Glutamatergic neuron (in vitro differentiated cells): Measurements from ENCODE around the gene KCNMB2. TPM values are rescaled to one million over a fixed set of nuclear protein-coding genes. Genes with fewer than 3 reads are reported as not detected.
A peak's percentile ranks its signal among the peaks of the same experiment; 100 is the strongest.

ENCODE experiments used
- DNase-seq: peaks from one replicate; pipeline ENCODE4 v3.0.0; 2022
- H3K27ac Mint-ChIP-seq: one replicate; pipeline ENCODE4 v1.8.0; 2020; ENCODE audit warnings: mild to moderate bottlenecking, mixed read lengths, inconsistent platforms; ENCODE audit not compliant: unreplicated experiment
- H3K27me3 Mint-ChIP-seq: one replicate; pipeline ENCODE4 v1.8.0; 2020; ENCODE audit warnings: mild to moderate bottlenecking, moderate library complexity, mixed read lengths, inconsistent platforms; ENCODE audit not compliant: unreplicated experiment
- H3K36me3 Mint-ChIP-seq: one replicate; pipeline ENCODE4 v1.8.0; 2020; ENCODE audit warnings: mild to moderate bottlenecking, mixed read lengths, inconsistent platforms; ENCODE audit not compliant: unreplicated experiment
- H3K4me1 Mint-ChIP-seq: one replicate; pipeline ENCODE4 v1.8.0; 2020; ENCODE audit warnings: mild to moderate bottlenecking, low read depth, mixed read lengths, inconsistent platforms; ENCODE audit not compliant: unreplicated experiment
- H3K4me3 Mint-ChIP-seq: one replicate; pipeline ENCODE4 v1.8.0; 2020; ENCODE audit warnings: mild to moderate bottlenecking, mixed read lengths, inconsistent platforms; ENCODE audit not compliant: unreplicated experiment
- H3K9me3 Mint-ChIP-seq: one replicate; pipeline ENCODE4 v1.8.0; 2020; ENCODE audit warnings: mild to moderate bottlenecking, moderate library complexity, mixed read lengths, inconsistent platforms; ENCODE audit not compliant: unreplicated experiment
- total RNA-seq: library from RNA; stranded (reverse); fragmentation: NEBNext Ultra II Directional; extraction: Animal tissue kit (Norgen Biotek cat#: 25700); gene quantifications from one replicate; pipeline ENCODE4 v1.2.1, GENCODE V29; 2021; ENCODE audit not compliant: unreplicated experiment
- TF ChIP-seq, protein P1 (sequence below): fragments of 200-600 bp; sonication (generic); IDR thresholded peaks from one replicate; pipeline ENCODE4 v1.5.0; 2021; ENCODE audit not compliant: partially characterized antibody, unreplicated experiment

Gene KCNMB2
- total RNA-seq, 1 donor from 2014 or later: 0.47 TPM

DNA sequence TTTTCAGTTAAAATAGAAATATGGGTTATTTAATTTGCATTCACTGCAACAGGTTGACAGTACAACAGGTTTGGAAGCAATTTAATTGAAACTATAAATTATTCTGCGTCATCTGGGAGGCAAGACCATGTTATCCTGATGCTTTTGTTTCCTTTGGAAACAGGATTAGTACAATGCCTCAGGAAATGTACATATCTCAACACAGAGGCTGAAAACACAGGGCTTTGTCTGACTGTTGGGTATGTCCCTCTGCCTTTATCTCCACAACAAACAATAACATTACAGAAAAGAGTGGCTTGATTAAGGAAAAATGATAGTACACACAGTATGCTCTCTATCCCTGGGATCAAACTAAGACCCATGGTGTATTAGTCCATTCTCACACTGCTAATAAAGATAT is 95.7 kb downstream of the KCNMB2 start:
- no peaks in the 10 kb centered on the region for H3K9me3 Mint-ChIP-seq
- H3K36me3 Mint-ChIP-seq: peaks cover 7% of the 10 kb centered on the region
- H3K27ac Mint-ChIP-seq: no peak overlapping the region
- no peak for DNase-seq
- TF ChIP-seq, protein P1, sequence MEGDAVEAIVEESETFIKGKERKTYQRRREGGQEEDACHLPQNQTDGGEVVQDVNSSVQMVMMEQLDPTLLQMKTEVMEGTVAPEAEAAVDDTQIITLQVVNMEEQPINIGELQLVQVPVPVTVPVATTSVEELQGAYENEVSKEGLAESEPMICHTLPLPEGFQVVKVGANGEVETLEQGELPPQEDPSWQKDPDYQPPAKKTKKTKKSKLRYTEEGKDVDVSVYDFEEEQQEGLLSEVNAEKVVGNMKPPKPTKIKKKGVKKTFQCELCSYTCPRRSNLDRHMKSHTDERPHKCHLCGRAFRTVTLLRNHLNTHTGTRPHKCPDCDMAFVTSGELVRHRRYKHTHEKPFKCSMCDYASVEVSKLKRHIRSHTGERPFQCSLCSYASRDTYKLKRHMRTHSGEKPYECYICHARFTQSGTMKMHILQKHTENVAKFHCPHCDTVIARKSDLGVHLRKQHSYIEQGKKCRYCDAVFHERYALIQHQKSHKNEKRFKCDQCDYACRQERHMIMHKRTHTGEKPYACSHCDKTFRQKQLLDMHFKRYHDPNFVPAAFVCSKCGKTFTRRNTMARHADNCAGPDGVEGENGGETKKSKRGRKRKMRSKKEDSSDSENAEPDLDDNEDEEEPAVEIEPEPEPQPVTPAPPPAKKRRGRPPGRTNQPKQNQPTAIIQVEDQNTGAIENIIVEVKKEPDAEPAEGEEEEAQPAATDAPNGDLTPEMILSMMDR: no peak
- H3K4me1 Mint-ChIP-seq: no peaks in the 10 kb centered on the region
- no peak overlapping the region for H3K4me3 Mint-ChIP-seq
- H3K27me3 Mint-ChIP-seq: no peaks in the 10 kb centered on the region

DNA sequence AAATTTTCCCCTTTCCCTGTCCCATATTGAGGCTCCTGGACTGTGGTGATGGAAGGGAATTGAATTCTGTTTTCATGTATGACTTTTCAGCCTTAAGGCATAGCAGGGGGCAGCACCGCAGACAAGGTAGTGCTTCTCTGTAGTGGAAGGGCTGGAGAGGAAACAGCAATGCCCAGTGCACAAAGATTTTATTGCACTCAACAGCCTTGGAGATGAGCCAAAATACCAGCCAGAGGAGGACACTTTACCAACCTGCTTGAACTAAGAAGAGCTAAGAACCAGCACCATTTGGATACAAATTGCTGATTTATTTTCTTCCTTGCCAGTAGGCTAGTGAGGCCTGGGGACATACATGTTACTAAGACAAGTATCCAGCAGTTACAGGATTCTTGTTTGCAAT is 98.7 kb downstream of the KCNMB2 start:
- Mint-ChIP-seq H3K27ac (no peak overlapping the region), H3K9me3 (no peaks in the 10 kb centered on the region), H3K27me3 (no peaks in the 10 kb centered on the region), H3K4me1 (no peaks in the 10 kb centered on the region), H3K4me3 (no peak overlapping the region), H3K36me3 (peaks cover 7% of the 10 kb centered on the region)
- DNase-seq: no peak
- TF ChIP-seq, protein P1: no peak

DNA sequence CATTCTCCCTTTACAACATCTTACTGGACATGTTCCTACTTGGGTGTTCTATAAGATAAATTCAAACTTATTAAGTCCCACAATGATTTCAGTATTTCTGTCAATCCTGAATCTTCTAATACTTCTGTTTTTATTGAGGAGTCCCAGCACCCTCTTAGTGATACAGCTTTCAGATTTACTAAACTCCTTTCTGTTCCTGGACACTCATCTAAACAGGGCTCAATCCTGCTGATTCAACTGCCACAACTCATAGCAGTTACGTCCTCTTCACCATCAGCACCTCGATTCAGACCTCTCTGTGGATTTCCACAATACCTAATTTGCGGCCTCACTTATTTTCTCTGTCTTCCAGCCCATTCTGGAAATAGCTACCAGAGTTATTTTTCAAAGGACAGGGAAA is 101.6 kb downstream of the KCNMB2 start:
- no peak overlapping the region for H3K4me3 Mint-ChIP-seq
- H3K36me3 Mint-ChIP-seq: peaks cover 7% of the 10 kb centered on the region
- H3K9me3 Mint-ChIP-seq: no peaks in the 10 kb centered on the region
- H3K4me1 Mint-ChIP-seq: no peaks in the 10 kb centered on the region
- no peaks in the 10 kb centered on the region for H3K27me3 Mint-ChIP-seq
- no peak for DNase-seq
- TF ChIP-seq, protein P1: no peak
- H3K27ac Mint-ChIP-seq: no peak overlapping the region

DNA sequence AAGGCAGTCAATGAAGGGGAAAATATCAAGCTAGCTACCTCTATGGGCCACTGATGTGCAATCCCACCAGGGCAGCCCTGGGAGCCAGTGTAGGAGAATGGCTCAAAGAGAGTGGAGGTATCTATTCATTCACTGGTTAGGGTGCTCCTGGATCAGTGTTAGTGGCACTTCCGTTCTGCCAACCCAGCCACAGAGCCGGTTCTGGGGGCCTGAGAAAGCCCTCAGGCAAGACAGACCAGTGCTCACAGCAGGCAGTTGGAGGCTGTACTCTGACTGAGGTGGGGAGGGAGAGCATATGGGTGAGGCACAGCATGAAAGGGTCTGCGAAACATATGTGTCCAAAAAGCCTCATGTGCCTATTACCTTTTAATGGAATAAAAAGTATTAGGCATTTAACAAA is 109.3 kb downstream of the KCNMB2 start:
- peaks cover 15% of the 10 kb centered on the region for H3K4me1 Mint-ChIP-seq
- peaks cover 9% of the 10 kb centered on the region for H3K36me3 Mint-ChIP-seq
- H3K27me3 Mint-ChIP-seq: peaks cover 3% of the 10 kb centered on the region

DNA sequence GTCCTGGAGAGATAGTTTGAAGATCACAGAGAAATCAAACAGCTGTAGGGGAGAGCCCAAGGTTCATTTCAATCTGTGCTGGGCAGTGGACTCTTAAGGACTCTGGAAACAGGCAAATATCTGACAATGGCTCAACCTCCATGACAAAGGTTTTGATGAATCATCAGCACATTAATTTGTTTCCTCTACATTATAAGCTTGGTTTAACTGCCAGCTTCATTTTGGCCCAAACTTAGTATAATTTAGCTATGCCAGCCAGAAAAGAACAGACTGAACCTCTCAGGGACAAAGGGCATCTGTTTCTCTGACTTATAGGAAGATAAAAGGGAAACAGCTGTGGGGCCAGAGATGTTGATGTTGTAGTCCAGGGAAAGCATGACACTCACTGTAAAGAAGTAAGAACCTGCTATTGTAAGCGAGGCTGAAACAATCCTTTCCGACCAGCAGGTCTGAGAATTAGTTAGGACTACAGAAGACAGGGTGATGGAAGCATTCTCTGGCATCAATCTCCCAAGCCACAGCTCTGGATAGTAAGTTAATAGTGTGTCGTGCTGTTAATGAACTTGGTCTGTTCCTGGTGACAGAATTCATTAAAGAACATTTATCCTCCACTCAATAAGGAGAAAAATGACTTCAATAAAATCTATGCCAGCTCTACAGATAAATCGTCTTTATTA is 110.1 kb downstream of the KCNMB2 start:
- H3K9me3 Mint-ChIP-seq: peaks cover 4% of the 10 kb centered on the region
- peaks cover 15% of the 10 kb centered on the region for H3K4me1 Mint-ChIP-seq
- H3K36me3 Mint-ChIP-seq: peaks cover 15% of the 10 kb centered on the region
- DNase-seq: no peak
- peaks cover 3% of the 10 kb centered on the region for H3K27me3 Mint-ChIP-seq
- H3K4me3 Mint-ChIP-seq: peak overlapping the region; percentile 13
- H3K27ac Mint-ChIP-seq: peak overlapping the region; percentile 94
- TF ChIP-seq, protein P1: no peak

More for the DNA sequence above, 109.3 kb downstream of the KCNMB2 start:
- Mint-ChIP-seq H3K27ac (peak overlapping the region; percentile 94), H3K4me3 (no peak overlapping the region), H3K9me3 (peaks cover 2% of the 10 kb centered on the region)
- DNase-seq: peak; percentile 22
- TF ChIP-seq, protein P1: no peak
